GM12891 (cell line): ENCODE data around the gene FAR1.

Experiments used
- DNase-seq: peaks from one replicate; pipeline ENCODE4 v3.0.0; 2011; ENCODE audit warnings: low spot score; ENCODE audit not compliant: insufficient read length
- FAIRE-seq: peaks from 2 replicates; lab custom pipeline; 2011; peaks lifted over from hg19 to GRCh38; lab: Jason Lieb, UNC
- PAX5 ChIP-seq: IDR thresholded peaks from 2 replicates; pipeline ENCODE4 v1.6.1; 2011; ENCODE audit warnings: low read length, moderate library complexity, mild to moderate bottlenecking; ENCODE audit not compliant: insufficient read depth, severe bottlenecking
- POLR2A ChIP-seq: IDR thresholded peaks from 2 replicates; pipeline ENCODE4 v1.6.1; 2011; ENCODE audit warnings: low read depth, low read length, control low read depth
- POLR2AphosphoS5 ChIP-seq: IDR thresholded peaks from 2 replicates; pipeline ENCODE4 v1.6.1; 2011; ENCODE audit warnings: low read depth, low read length, control low read depth
- POU2F2 ChIP-seq: IDR thresholded peaks from 2 replicates; pipeline ENCODE4 v1.6.1; 2011; ENCODE audit warnings: low read depth, mild to moderate bottlenecking, control low read depth, low read length, moderate library complexity
- SPI1 ChIP-seq: IDR thresholded peaks from 2 replicates; pipeline ENCODE4 v1.6.1; 2011; ENCODE audit warnings: low read depth, low read length, control low read depth
- TAF1 ChIP-seq: IDR thresholded peaks from 2 replicates; pipeline ENCODE4 v1.6.1; 2011; ENCODE audit warnings: low read depth, low read length, control low read depth

FAR1 gene

GRCh38 chr11:13668957-13669521 lies 571 bp downstream of the FAR1 start:
- peak; percentile 80 for FAIRE-seq
- TF ChIP-seq POLR2AphosphoS5 (no peak), POLR2A (0 out of 2 replicates have a peak, but pooled peaks have one; percentile 18), PAX5 (no peak)
- DNase-seq, result no peak

DNA sequence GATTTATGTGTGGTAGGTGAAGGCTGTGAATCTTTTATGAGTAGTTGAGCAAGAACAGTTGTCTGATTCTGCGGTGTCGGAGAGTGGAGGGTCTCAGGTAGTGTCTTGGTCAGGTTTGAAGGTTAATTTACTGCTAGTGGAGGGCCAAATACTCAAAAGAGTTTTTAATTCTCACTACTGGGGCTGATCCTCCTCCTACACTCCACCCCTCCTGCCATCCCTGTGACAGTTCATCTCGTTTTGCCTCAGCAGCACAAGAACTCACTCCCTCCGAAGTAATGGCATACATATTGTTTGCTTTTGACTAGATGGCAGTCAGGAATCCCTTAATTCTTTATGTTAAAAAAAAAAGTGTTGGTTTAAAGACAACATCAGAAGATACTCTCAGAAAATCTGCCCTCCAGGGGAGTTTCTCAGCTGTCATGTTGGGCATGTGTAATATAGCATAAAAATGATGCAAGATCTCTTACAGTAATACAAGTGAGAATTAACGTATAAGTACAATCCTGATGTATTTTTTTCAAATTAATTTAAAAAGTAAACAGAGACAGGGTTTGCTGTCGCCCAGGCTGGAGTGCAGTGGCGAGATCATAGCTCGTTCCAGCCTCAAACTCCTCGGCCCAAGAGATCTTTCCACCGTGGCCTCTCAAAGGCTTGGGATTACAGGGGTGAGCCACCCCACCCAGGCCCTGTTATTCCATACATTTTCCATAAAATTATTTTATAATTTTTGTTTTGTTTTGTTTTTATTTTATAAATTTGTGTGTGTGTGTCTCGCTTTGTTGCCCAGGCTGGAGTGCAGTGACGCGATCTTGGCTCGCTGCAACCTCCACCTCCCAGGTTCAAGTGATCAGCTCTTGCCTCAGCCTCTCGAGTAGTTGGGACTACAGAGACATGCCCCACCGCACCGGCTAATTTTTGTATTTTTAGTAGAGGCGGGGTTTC lies 1.3 kb downstream of the FAR1 start:
- no peak for DNase-seq
- TF ChIP-seq PAX5 (no peak), POU2F2 (no peak), TAF1 (no peak), POLR2AphosphoS5 (no peak), SPI1 (no peak), POLR2A (no peak)
- FAIRE-seq, result no peak

DNA sequence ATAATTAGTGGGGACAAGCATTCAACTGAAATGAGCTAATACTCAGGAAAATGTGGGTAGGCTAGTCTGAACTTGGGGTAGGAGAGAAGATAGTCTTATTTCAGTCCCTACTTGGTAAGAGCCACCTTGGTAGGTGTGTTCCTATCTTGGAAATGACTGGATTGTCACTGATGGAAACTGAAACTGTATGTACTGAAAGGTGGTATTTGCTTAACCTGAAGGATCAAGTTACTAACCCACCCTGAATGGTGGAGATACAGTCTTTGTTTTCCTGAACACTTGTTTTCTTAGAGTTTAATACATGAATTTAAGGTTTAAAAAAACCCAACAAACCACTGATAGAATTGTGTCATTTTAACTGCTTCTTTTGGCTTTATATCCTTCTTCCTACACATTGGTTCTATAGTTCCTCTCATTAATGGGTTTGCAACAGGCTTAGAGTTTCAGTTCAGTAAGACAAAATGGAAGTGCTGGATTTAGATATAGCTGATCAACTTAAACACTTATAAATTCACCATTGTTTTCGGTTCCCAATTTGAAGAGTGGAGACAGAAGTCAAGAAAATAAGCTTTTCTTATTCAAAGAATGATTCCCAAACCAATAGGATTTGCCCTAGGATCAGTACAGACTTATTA lies 4.2 kb downstream of the FAR1 start:
- DNase-seq, result no peak
- peak; percentile 78 for FAIRE-seq
- TF ChIP-seq SPI1 (no peak), POU2F2 (no peak), POLR2AphosphoS5 (no peak), TAF1 (no peak), PAX5 (no peak), POLR2A (no peak)

DNA sequence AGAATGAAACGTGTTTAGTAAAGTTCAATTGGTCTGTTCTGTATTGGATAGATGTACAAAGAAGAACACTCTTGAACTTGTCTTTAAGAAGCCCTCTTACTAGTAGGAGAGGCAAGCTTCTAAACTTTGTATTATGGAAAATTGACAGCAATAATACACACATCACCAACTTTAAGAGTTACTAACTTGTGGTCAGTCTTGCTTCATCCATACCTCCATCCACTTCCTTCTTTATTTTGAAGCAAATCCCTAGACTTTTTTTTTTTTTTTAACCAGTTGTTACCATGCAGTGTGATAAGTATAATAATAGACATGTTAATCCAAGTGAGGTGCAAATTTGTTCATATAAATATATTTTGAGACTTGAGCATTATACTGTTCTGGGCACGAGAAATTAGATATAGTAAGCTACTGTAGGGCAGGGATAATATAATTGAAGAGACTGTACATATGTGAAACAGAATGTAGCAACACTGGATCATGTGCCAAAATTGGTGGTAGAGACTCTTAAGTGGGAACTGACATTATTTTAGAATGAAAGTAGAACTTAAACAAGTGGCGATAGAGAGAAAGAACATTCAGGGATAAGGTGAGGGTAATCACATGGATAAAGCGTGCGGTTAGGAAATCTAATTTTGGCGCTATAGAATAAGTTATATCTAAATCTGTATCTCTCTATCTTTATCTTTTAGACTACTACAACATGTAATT lies 6.5 kb downstream of the FAR1 start:
- no peak for DNase-seq

GRCh38 chr11:13676576-13676975 lies 8.1 kb downstream of the FAR1 start:
- TF ChIP-seq SPI1 (no peak), POLR2AphosphoS5 (no peak), PAX5 (no peak), POLR2A (no peak), TAF1 (no peak), POU2F2 (no peak)
- no peak for DNase-seq
- no peak for FAIRE-seq

More for the DNA sequence above, 6.5 kb downstream of the FAR1 start:
- no peak for TF ChIP-seq TAF1
- TF ChIP-seq POLR2A, result no peak
- TF ChIP-seq POU2F2, result no peak
- TF ChIP-seq PAX5, result no peak
- no peak for TF ChIP-seq SPI1
- no peak for TF ChIP-seq POLR2AphosphoS5
- FAIRE-seq, result no peak

- DNase-seq (no peak), FAIRE-seq (no peak)
- no peak for TF ChIP-seq POLR2AphosphoS5
- TF ChIP-seq TAF1, result no peak
- no peak for TF ChIP-seq POU2F2
- TF ChIP-seq PAX5, result no peak
- no peak for TF ChIP-seq SPI1
- TF ChIP-seq POLR2A, result no peak
Measured at GRCh38 chr11:13679768-13680167, 11.3 kb downstream of the FAR1 start.

GRCh38 chr11:13680501-13681264 lies 12.2 kb downstream of the FAR1 start:
- DNase-seq (no peak), FAIRE-seq (no peak)

DNA sequence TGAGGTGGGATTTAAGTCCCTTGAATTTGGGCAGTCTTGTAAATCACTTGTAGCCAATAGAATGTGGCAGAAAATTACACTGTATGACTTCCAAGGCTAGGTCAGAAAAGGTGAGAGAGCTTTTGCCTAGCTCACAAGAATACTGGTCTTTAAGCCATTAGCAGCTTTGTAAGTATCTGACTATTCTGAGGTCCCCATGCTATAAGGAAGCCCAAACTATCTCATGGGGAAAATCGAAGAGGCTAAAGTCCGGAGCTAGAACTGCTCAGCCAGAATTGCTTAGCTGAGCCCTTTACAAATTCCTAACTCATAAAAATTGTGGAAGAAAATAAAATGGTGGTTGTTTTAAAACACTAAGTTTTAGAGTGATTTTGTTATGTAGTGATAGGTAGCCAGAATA lies 13.0 kb downstream of the FAR1 start:
- TF ChIP-seq POLR2A, result no peak
- TF ChIP-seq POLR2AphosphoS5, result no peak
- no peak for TF ChIP-seq TAF1
- no peak for TF ChIP-seq PAX5
- no peak for TF ChIP-seq SPI1
- no peak for TF ChIP-seq POU2F2
- DNase-seq (no peak), FAIRE-seq (no peak)

More at GRCh38 chr11:13680501-13681264, 12.2 kb downstream of the FAR1 start:
- TF ChIP-seq SPI1 (peak; percentile 83), POLR2A (no peak), POLR2AphosphoS5 (no peak), PAX5 (no peak), POU2F2 (no peak), TAF1 (no peak)

GRCh38 chr11:13682212-13682611 lies 13.7 kb downstream of the FAR1 start:
- FAIRE-seq, result no peak

More at GRCh38 chr11:13682212-13682611, 13.7 kb downstream of the FAR1 start:
- TF ChIP-seq POLR2AphosphoS5, result no peak
- TF ChIP-seq POLR2A, result no peak
- no peak for TF ChIP-seq TAF1
- no peak for DNase-seq
